ENCODE data around the gene ADORA1. TPM values are rescaled to one million over a fixed set of nuclear protein-coding genes. Genes with fewer than 3 reads are reported as not detected.

Gene ADORA1
- total RNA-seq, 3 donors from 2014 or later = 0.53 to 1.3 (median 0.78) TPM

GRCh38 chr1:203173011-203173555, 45.6 kb downstream of the ADORA1 start:
- ATAC-seq (no peak), DNase-seq (no peak)
- Histone ChIP-seq H3K36me3 (ENCODE audit: low read depth) (no peaks in the 10 kb centered on the region), H3K4me1 (ENCODE audit: low read depth) (no peaks in the 10 kb centered on the region), H3K4me3 (no peak overlapping the region), H3K9me3 (no peaks in the 10 kb centered on the region)
- intact Hi-C loops (cut with DNase I, micrococcal nuclease) = loop anchor here (2.0 to 5.0 kb wide), 2 partner anchors 131 to 134 kb away; no protein-coding TSS in a partner anchor
- TF ChIP-seq, protein P1, sequence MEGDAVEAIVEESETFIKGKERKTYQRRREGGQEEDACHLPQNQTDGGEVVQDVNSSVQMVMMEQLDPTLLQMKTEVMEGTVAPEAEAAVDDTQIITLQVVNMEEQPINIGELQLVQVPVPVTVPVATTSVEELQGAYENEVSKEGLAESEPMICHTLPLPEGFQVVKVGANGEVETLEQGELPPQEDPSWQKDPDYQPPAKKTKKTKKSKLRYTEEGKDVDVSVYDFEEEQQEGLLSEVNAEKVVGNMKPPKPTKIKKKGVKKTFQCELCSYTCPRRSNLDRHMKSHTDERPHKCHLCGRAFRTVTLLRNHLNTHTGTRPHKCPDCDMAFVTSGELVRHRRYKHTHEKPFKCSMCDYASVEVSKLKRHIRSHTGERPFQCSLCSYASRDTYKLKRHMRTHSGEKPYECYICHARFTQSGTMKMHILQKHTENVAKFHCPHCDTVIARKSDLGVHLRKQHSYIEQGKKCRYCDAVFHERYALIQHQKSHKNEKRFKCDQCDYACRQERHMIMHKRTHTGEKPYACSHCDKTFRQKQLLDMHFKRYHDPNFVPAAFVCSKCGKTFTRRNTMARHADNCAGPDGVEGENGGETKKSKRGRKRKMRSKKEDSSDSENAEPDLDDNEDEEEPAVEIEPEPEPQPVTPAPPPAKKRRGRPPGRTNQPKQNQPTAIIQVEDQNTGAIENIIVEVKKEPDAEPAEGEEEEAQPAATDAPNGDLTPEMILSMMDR (IDR thresholded peaks at IDR 0.05) = no peak

DNA sequence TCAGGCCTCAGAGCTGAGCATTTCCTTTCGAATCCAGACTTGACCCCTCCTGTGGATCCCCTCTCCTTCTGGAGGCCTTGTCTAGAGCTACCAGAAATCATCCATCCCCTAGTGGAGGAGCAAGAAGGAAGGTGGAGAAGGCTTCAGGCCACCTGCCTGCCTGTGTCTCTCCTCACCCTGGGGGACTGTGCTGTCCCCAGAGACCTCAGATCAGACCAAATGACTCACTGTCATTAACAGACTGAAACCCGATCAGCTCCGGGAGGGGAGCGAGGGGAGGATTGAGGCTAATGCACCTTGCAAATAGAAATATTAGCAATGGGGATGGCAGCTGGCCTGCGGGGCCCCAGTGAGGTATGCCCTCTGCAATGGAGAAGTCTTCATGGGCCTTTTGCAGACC, 46.0 kb downstream of the ADORA1 start:
- no peaks in the 10 kb centered on the region for H3K36me3 ChIP-seq (ENCODE audit: low read depth)
- ATAC-seq = no peak
- intact Hi-C loops (cut with DNase I, micrococcal nuclease) = loop anchor here (2.0 to 5.0 kb wide), 2 partner anchors 131 to 135 kb away; no protein-coding TSS in a partner anchor

DNA sequence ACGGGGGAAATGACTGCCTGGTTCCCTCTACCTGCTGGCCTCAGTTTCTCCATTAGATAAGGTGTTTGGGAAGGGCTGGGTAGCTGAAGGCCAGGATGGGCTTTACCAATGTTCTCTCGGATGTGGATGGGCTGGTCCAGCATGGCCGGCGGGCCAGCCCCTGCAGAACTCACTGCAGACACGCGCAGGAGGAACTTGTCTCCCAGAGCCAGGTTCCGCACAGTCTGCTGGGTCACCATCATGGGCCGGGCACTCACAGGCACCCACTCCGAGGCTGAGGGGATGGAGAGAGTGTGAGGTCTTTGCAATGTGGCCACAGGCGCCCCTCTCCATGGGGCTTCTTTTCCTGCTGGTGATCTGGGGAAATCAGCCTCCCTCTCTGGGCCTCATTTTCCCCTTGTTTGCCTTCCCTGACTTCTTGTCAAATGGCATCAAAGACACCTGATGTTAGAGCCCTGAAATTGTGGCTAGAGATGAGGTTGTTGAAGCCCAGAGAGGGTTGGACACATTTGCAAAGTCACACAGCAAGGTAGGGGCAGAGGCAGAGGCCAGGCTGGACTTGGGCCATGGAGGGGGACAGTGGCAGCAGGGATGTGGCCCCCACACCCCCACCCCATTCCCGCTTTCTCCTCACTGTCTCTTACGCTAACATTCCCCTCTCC, 46.9 kb downstream of the ADORA1 start:
- Histone ChIP-seq H3K36me3 (ENCODE audit: low read depth) (no peaks in the 10 kb centered on the region), H3K9me3 (no peaks in the 10 kb centered on the region), H3K4me1 (ENCODE audit: low read depth) (no peaks in the 10 kb centered on the region), H3K4me3 (no peak overlapping the region)
- ATAC-seq (no peak), DNase-seq (no peak)
- TF ChIP-seq, protein P1 (IDR thresholded peaks at IDR 0.05) = no peak
- intact Hi-C loops (cut with DNase I, micrococcal nuclease) = loop anchor here in 1 of 2 donors (5.0 kb wide), 1 partner anchor 132 kb away; no protein-coding TSS in a partner anchor

More for the DNA sequence above, 46.0 kb downstream of the ADORA1 start:
- TF ChIP-seq, protein P1 (IDR thresholded peaks at IDR 0.05) = no peak
- Histone ChIP-seq H3K9me3 (no peaks in the 10 kb centered on the region), H3K4me3 (no peak overlapping the region), H3K4me1 (ENCODE audit: low read depth) (no peaks in the 10 kb centered on the region)
- DNase-seq = no peak

- no peaks in the 10 kb centered on the region for H3K9me3 ChIP-seq
- no peak within 1 kb of the TSS for H3K4me3 ChIP-seq
- no peak for DNase-seq
- intact Hi-C loops (cut with DNase I, micrococcal nuclease) = no loop called here
- H3K4me1 ChIP-seq (ENCODE audit: low read depth) = no peaks in the 10 kb centered on the region
- ATAC-seq = no peak
- TF ChIP-seq, protein P1 (IDR thresholded peaks at IDR 0.05) = no peak
- no peaks in the 10 kb centered on the region for H3K36me3 ChIP-seq (ENCODE audit: low read depth)
These were observed 47.8 kb downstream of the ADORA1 start, which contains the start of gene MYBPH for GRCh38 chr1:203175237-203175826. MYBPH (minus strand) TSS chr1:203175826; CDS start chr1:203175755, 71 bp downstream.

DNA sequence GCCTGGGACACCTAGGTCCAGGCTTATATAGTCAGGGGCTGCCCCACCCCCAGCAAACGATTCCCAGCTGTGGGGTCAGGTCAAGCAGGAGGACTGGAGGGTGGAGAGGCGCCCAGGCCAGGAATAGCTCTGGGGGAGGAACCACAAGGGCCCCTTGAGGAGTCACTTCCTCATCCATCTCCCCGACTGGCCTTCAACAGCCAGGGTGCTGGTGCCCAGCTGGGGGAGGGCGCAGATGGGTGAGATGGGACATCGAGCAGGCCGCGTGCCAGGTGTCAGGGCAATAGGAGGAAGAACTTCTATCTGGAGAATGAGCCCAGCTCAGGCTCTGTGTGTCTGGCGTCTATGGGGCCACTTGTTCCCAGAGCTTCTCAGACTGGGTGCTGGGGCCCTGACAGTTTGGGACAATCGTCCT, 48.3 kb downstream of the ADORA1 start:
- intact Hi-C loops (cut with DNase I, micrococcal nuclease) = no loop called here
- Histone ChIP-seq H3K4me1 (ENCODE audit: low read depth) (no peaks in the 10 kb centered on the region), H3K4me3 (no peak overlapping the region), H3K9me3 (no peaks in the 10 kb centered on the region), H3K36me3 (ENCODE audit: low read depth) (no peaks in the 10 kb centered on the region)
- ATAC-seq (no peak), DNase-seq (no peak)
- TF ChIP-seq, protein P1 (IDR thresholded peaks at IDR 0.05) = no peak
